Chondrocyte (in vitro differentiated cells): ENCODE measurements around the gene SLC24A2. TPM values are rescaled to one million over a fixed set of nuclear protein-coding genes. Genes with fewer than 3 reads are reported as not detected.

ENCODE experiments used
- DNase-seq: peaks from one replicate; pipeline ENCODE4 v3.0.0; 2021; ENCODE audit warnings: mixed read lengths, low spot score
- H3K27ac Mint-ChIP-seq: one replicate; pipeline ENCODE4 v1.8.0; 2021; ENCODE audit warnings: mild to moderate bottlenecking, moderate library complexity, mixed read lengths; ENCODE audit not compliant: unreplicated experiment
- H3K27me3 Mint-ChIP-seq: 2 replicates; pipeline ENCODE4 v1.8.0; 2021; ENCODE audit warnings: low read depth, mixed read lengths
- H3K36me3 Mint-ChIP-seq: 2 replicates; pipeline ENCODE4 v1.8.0; 2021; ENCODE audit warnings: low read depth, mixed read lengths
- H3K4me1 Mint-ChIP-seq: 2 replicates; pipeline ENCODE4 v1.8.0; 2021; ENCODE audit warnings: low read depth, mild to moderate bottlenecking, mixed read lengths
- H3K4me3 Mint-ChIP-seq: one replicate; pipeline ENCODE4 v1.8.0; 2021; ENCODE audit warnings: mild to moderate bottlenecking, moderate library complexity, mixed read lengths; ENCODE audit not compliant: unreplicated experiment
- H3K9me3 Mint-ChIP-seq: 2 replicates; pipeline ENCODE4 v1.8.0; 2021; ENCODE audit warnings: low read depth, mixed read lengths
- CTCF ChIP-seq: fragments of 200-600 bp; sonication (generic); IDR thresholded peaks from 2 replicates; pipeline ENCODE4 v1.5.0; 2021; ENCODE audit warnings: antibody characterized with exemption, mild to moderate bottlenecking, moderate library complexity
- total RNA-seq: library from RNA; stranded (reverse); gene quantifications from 3 replicates; pipeline ENCODE4 v1.2.1, GENCODE V29; 2021

SLC24A2 gene
- total RNA-seq, 1 donor from 2014 or later: not detected

GRCh38 chr9:19746223-19746622 is 42.6 kb downstream of the SLC24A2 start:
- Mint-ChIP-seq H3K36me3 (no peaks in the 10 kb centered on the region), H3K27ac (no peak overlapping the region), H3K4me1 (no peaks in the 10 kb centered on the region), H3K27me3 (peaks cover 5% of the 10 kb centered on the region), H3K4me3 (no peak overlapping the region), H3K9me3 (no peaks in the 10 kb centered on the region)
- DNase-seq: no peak
- TF ChIP-seq CTCF: no peak

GRCh38 chr9:19741178-19741577 is 47.7 kb downstream of the SLC24A2 start:
- no peak for DNase-seq
- peaks cover 8% of the 10 kb centered on the region for H3K27me3 Mint-ChIP-seq
- H3K27ac Mint-ChIP-seq: no peak overlapping the region
- TF ChIP-seq CTCF: no peak
- no peaks in the 10 kb centered on the region for H3K4me1 Mint-ChIP-seq
- no peaks in the 10 kb centered on the region for H3K9me3 Mint-ChIP-seq
- no peaks in the 10 kb centered on the region for H3K36me3 Mint-ChIP-seq
- no peak overlapping the region for H3K4me3 Mint-ChIP-seq
